Immature natural killer cell (primary cell): Measurements from ENCODE around the gene DNAJC17. TPM values are rescaled to one million over a fixed set of nuclear protein-coding genes. Genes with fewer than 3 reads are reported as not detected.

ENCODE experiments used
- DNase-seq, 3 donors: peaks; one replicate each; pipeline ENCODE4 v3.0.0; 2022; ENCODE audit warnings: mixed read lengths in 1 of 3
- H3K27ac Mint-ChIP-seq, 6 donors: one replicate each; pipeline ENCODE4 v1.8.0; 2020; ENCODE audit warnings: mixed read lengths in 6 of 6, mild to moderate bottlenecking in 5 of 6, inconsistent platforms in 4 of 6, moderate library complexity in 3 of 6
- H3K27me3 Mint-ChIP-seq, 3 donors: one replicate each; pipeline ENCODE4 v1.8.0; 2020 to 2021; ENCODE audit warnings: low read depth in 3 of 3, mild to moderate bottlenecking in 3 of 3, mixed read lengths in 3 of 3, moderate library complexity in 3 of 3, inconsistent platforms in 1 of 3
- H3K36me3 Mint-ChIP-seq, 3 donors: one replicate each; pipeline ENCODE4 v1.8.0; 2020; ENCODE audit warnings: mixed read lengths in 3 of 3, inconsistent platforms in 2 of 3, mild to moderate bottlenecking in 2 of 3
- H3K4me1 Mint-ChIP-seq, 2 donors: one replicate each; pipeline ENCODE4 v1.8.0; 2020; ENCODE audit warnings: inconsistent platforms in 2 of 2, mild to moderate bottlenecking in 2 of 2, mixed read lengths in 2 of 2, moderate library complexity in 1 of 2
- H3K4me3 Mint-ChIP-seq, 5 donors: one replicate each; pipeline ENCODE4 v1.8.0; 2020; ENCODE audit warnings: mild to moderate bottlenecking in 5 of 5, mixed read lengths in 5 of 5, inconsistent platforms in 3 of 5, moderate library complexity in 3 of 5
- H3K9me3 Mint-ChIP-seq, 6 donors: one replicate each; pipeline ENCODE4 v1.8.0; 2020; ENCODE audit warnings: mild to moderate bottlenecking in 6 of 6, mixed read lengths in 6 of 6, inconsistent platforms in 4 of 6, moderate library complexity in 3 of 6
- polyA plus RNA-seq, 3 donors: library from polyadenylated mRNA; unstranded; fragments of 300-500 nt; fragmentation: Illumina TruSeq; gene quantifications; one replicate each; pipeline ENCODE4 v1.2.3, GENCODE V29; 2021

Gene DNAJC17
- polyA plus RNA-seq, 3 donors from 2014 or later, result 25.6 to 62.8 (median 34.7) TPM

- Mint-ChIP-seq H3K27me3 (peaks cover 2 to 10% (median 4%) of the 10 kb centered on the region in 3 donors), H3K36me3 (peaks cover 0 to 3% (median 0%) of the 10 kb centered on the region in 3 donors), H3K4me3 (peak overlapping the region; percentile 80 to 91 (median 82)), H3K9me3 (peaks cover 0 to 2% (median 0%) of the 10 kb centered on the region in 6 donors), H3K4me1 (peaks cover 43 to 53% of the 10 kb centered on the region in 2 donors), H3K27ac (peak overlapping the region; percentile 87 to 96 (median 92))
- no peak for DNase-seq
Measured at GRCh38 chr15:40764629-40765103, 42.6 kb downstream of the DNAJC17 start.

- Mint-ChIP-seq H3K27ac (peak within 1 kb of the TSS; percentile 87 to 96 (median 92)), H3K4me3 (peak within 1 kb of the TSS; percentile 80 to 91 (median 82)), H3K36me3 (peaks cover 0 to 3% (median 0%) of the 10 kb centered on the region in 3 donors), H3K27me3 (peaks cover 2 to 10% (median 4%) of the 10 kb centered on the region in 3 donors), H3K4me1 (peaks cover 36 to 47% of the 10 kb centered on the region in 2 donors), H3K9me3 (peaks cover 0 to 2% (median 0%) of the 10 kb centered on the region in 6 donors)
- peak; percentile 60 to 67 (median 64) for DNase-seq
Measured at GRCh38 chr15:40763801-40764628, 43.3 kb downstream of the DNAJC17 start, which contains the start of gene GCHFR. TSS of gene GCHFR (plus strand) at chr15:40764068. CDS start at chr15:40764181, 113 bp downstream.

- peaks cover 29 to 38% of the 10 kb centered on the region in 2 donors for H3K4me1 Mint-ChIP-seq
- peaks cover under 1 to 10% (median 2%) of the 10 kb centered on the region in 3 donors for H3K27me3 Mint-ChIP-seq
- peak in 2 of 3 donors; percentile 18 to 19 for DNase-seq
- peak overlapping the region; percentile 80 to 91 (median 82) for H3K4me3 Mint-ChIP-seq
- no peaks in the 10 kb centered on the region for H3K36me3 Mint-ChIP-seq
- H3K27ac Mint-ChIP-seq, result peak overlapping the region; percentile 66 to 95 (median 85)
- H3K9me3 Mint-ChIP-seq, result no peaks in the 10 kb centered on the region
Measured at GRCh38 chr15:40762919-40763800, 44.1 kb downstream of the DNAJC17 start.

- Mint-ChIP-seq H3K27ac (no peak overlapping the region), H3K4me1 (peaks cover 22 to 29% of the 10 kb centered on the region in 2 donors), H3K27me3 (peaks cover 0 to 7% (median 6%) of the 10 kb centered on the region in 3 donors), H3K36me3 (no peaks in the 10 kb centered on the region), H3K4me3 (no peak overlapping the region), H3K9me3 (no peaks in the 10 kb centered on the region)
- no peak for DNase-seq
Measured at GRCh38 chr15:40759961-40760360, 47.3 kb downstream of the DNAJC17 start.

GRCh38 chr15:40756938-40757337 lies 50.3 kb downstream of the DNAJC17 start:
- H3K27ac Mint-ChIP-seq, result peak overlapping the region in 5 of 6 donors; percentile 12 to 90 (median 16)
- H3K4me3 Mint-ChIP-seq, result peak overlapping the region; percentile 6 to 62 (median 52)
- no peak for DNase-seq
- peaks cover 0 to 14% (median 9%) of the 10 kb centered on the region in 3 donors for H3K36me3 Mint-ChIP-seq
- no peaks in the 10 kb centered on the region for H3K9me3 Mint-ChIP-seq
- H3K4me1 Mint-ChIP-seq, result peaks cover 32% of the 10 kb centered on the region in 2 donors
- peaks cover 7 to 14% (median 11%) of the 10 kb centered on the region in 3 donors for H3K27me3 Mint-ChIP-seq

- Mint-ChIP-seq H3K36me3 (peaks cover 0 to 24% (median 12%) of the 10 kb centered on the region in 3 donors), H3K27me3 (peaks cover 7 to 14% (median 11%) of the 10 kb centered on the region in 3 donors), H3K27ac (peak overlapping the region; percentile 88 to 98 (median 91)), H3K4me1 (peaks cover 43 to 44% of the 10 kb centered on the region in 2 donors), H3K9me3 (no peaks in the 10 kb centered on the region), H3K4me3 (peak overlapping the region; percentile 82 to 94 (median 92))
- no peak for DNase-seq
Measured at GRCh38 chr15:40755812-40756208, 51.5 kb downstream of the DNAJC17 start.

- DNase-seq, result peak; percentile 92 to 94 (median 93)
- H3K9me3 Mint-ChIP-seq, result no peaks in the 10 kb centered on the region
- H3K4me1 Mint-ChIP-seq, result peaks cover 44 to 49% of the 10 kb centered on the region in 2 donors
- peaks cover 0 to 29% (median 12%) of the 10 kb centered on the region in 3 donors for H3K36me3 Mint-ChIP-seq
- peak within 1 kb of the TSS; percentile 88 to 98 (median 91) for H3K27ac Mint-ChIP-seq
- peak within 1 kb of the TSS; percentile 82 to 94 (median 92) for H3K4me3 Mint-ChIP-seq
- peaks cover 7 to 13% (median 11%) of the 10 kb centered on the region in 3 donors for H3K27me3 Mint-ChIP-seq
Measured at GRCh38 chr15:40754883-40755811, 52.1 kb downstream of the DNAJC17 start, which contains the start of gene RMDN3. TSS of gene RMDN3 (minus strand) at chr15:40755254. CDS start at chr15:40754783, 471 bp downstream.

- Mint-ChIP-seq H3K27me3 (peaks cover 7 to 13% (median 11%) of the 10 kb centered on the region in 3 donors), H3K4me3 (peak overlapping the region; percentile 82 to 94 (median 92)), H3K27ac (peak overlapping the region; percentile 88 to 98 (median 91)), H3K36me3 (peaks cover 3 to 33% (median 12%) of the 10 kb centered on the region in 3 donors), H3K4me1 (peaks cover 45 to 53% of the 10 kb centered on the region in 2 donors), H3K9me3 (no peaks in the 10 kb centered on the region)
- DNase-seq, result peak in 1 of 3 donors; percentile 27
Measured at GRCh38 chr15:40754574-40754882, 52.7 kb downstream of the DNAJC17 start.

GRCh38 chr15:40751745-40752144 lies 55.5 kb downstream of the DNAJC17 start:
- Mint-ChIP-seq H3K9me3 (no peaks in the 10 kb centered on the region), H3K27ac (peak overlapping the region in 4 of 6 donors; percentile 22 to 93 (median 92)), H3K4me3 (peak overlapping the region in 4 of 5 donors; percentile 20 to 92 (median 45)), H3K27me3 (peaks cover 7 to 13% (median 11%) of the 10 kb centered on the region in 3 donors), H3K4me1 (peaks cover 61 to 72% of the 10 kb centered on the region in 2 donors), H3K36me3 (peaks cover 4 to 44% (median 19%) of the 10 kb centered on the region in 3 donors)
- no peak for DNase-seq

- no peaks in the 10 kb centered on the region for H3K9me3 Mint-ChIP-seq
- H3K27ac Mint-ChIP-seq, result peak overlapping the region in 3 of 6 donors; percentile 28 to 61 (median 39)
- peaks cover 7 to 13% (median 10%) of the 10 kb centered on the region in 3 donors for H3K27me3 Mint-ChIP-seq
- peaks cover 68 to 80% of the 10 kb centered on the region in 2 donors for H3K4me1 Mint-ChIP-seq
- DNase-seq, result no peak
- H3K36me3 Mint-ChIP-seq, result peaks cover 4 to 44% (median 19%) of the 10 kb centered on the region in 3 donors
- no peak overlapping the region for H3K4me3 Mint-ChIP-seq
Measured at GRCh38 chr15:40750885-40751284, 56.4 kb downstream of the DNAJC17 start.

- peaks cover 76 to 88% of the 10 kb centered on the region in 2 donors for H3K4me1 Mint-ChIP-seq
- no peaks in the 10 kb centered on the region for H3K9me3 Mint-ChIP-seq
- DNase-seq, result no peak
- no peak overlapping the region for H3K4me3 Mint-ChIP-seq
- peaks cover 8 to 13% (median 12%) of the 10 kb centered on the region in 3 donors for H3K27me3 Mint-ChIP-seq
- H3K27ac Mint-ChIP-seq, result peak overlapping the region in 2 of 6 donors; percentile 9 to 37
- peaks cover 4 to 48% (median 20%) of the 10 kb centered on the region in 3 donors for H3K36me3 Mint-ChIP-seq
Measured at GRCh38 chr15:40749151-40749630, 58.1 kb downstream of the DNAJC17 start.
